Measurements from ENCODE around the gene MCCC1. TPM values are rescaled to one million over a fixed set of nuclear protein-coding genes. Genes with fewer than 3 reads are reported as not detected.

Gene MCCC1
- total and polyA plus RNA-seq, 2 of the 13 experiments (the other 11 are each of a cell fraction or from before 2014, with no cell fraction given) = 11.7 to 30.1 TPM

- no peak for TF ChIP-seq KMT2A (CRISPR knock-in tag; IDR thresholded peaks at IDR 0.05)
- no peak for TF ChIP-seq YEATS4 (CRISPR knock-in tag; IDR thresholded peaks at IDR 0.05; ENCODE audit: borderline replicate concordance)
Observed at GRCh38 chr3:182986021-182986420, 113.3 kb downstream of the MCCC1 start (continued).

- Histone ChIP-seq H3K27me3 (ENCODE audit: control insufficient read depth in 1 of 2, insufficient read depth in 2 of 2, low read length in 2 of 2) (no peaks in the 10 kb centered on the region), H3K4me2 (ENCODE audit: low read depth, low read length) (no peak overlapping the region), H3K9me3 (ENCODE audit: low read length) (no peaks in the 10 kb centered on the region), H3K79me2 (ENCODE audit: insufficient read depth, low read length) (peaks cover 7% of the 10 kb centered on the region), H3K9ac (ENCODE audit: insufficient read depth, low read depth, low read length) (no peak overlapping the region), H3K27ac (ENCODE audit: extremely low read length, insufficient read depth, low read length) (no peak overlapping the region), H3K4me1 (ENCODE audit: insufficient read depth, low read length) (peaks cover 21% of the 10 kb centered on the region), H2AFZ (ENCODE audit: low read length) (no peak overlapping the region), H3K4me3 (replicated peaks in 1 of 3; ENCODE audit: insufficient read depth in 1 of 3, low read depth in 2 of 3, low read length in 3 of 3) (no peak overlapping the region), H4K20me1 (ENCODE audit: insufficient read depth, low read length) (peaks cover 4% of the 10 kb centered on the region), H3K36me3 (replicated peaks in 1 of 2; ENCODE audit: control insufficient read depth in 1 of 2, insufficient read depth in 2 of 2, low read length in 2 of 2) (no peaks in the 10 kb centered on the region)
- no peak for DNase-seq (ENCODE audit: low spot score)
- in situ Hi-C loops (cut with HindIII; ENCODE audit: extremely low pct_ligation_motif_present, low pct_unique_long_range_greater_than_20kb) (no loop called here), intact Hi-C loops (cut with micrococcal nuclease; ENCODE audit: unreplicated experiment) (no loop called here)
- BruUV-seq (replicated peaks) = no TSS peak
- no peak for FAIRE-seq
- POLR2A ChIA-PET = no interaction called here
- no peak for ATAC-seq
- no peak for TF ChIP-seq ARNTL (CRISPR knock-in tag; IDR thresholded peaks at IDR 0.05)
- TF ChIP-seq SMYD3 (CRISPR knock-in tag; IDR thresholded peaks at IDR 0.05) = no peak
- peak; percentile 75 for TF ChIP-seq CEBPB (IDR thresholded peaks at IDR 0.05; ENCODE audit: borderline replicate concordance, low read depth, low read length)
- TF ChIP-seq HOXA5 (CRISPR knock-in tag; IDR thresholded peaks at IDR 0.05) = no peak
- no peak for TF ChIP-seq TAF1 (CRISPR knock-in tag; IDR thresholded peaks at IDR 0.05)
- TF ChIP-seq CC2D1A (CRISPR knock-in tag; IDR thresholded peaks at IDR 0.05) = no peak
- no peak for TF ChIP-seq NR1H2 (CRISPR knock-in tag; IDR thresholded peaks at IDR 0.05; ENCODE audit: borderline replicate concordance, low read depth)
- TF ChIP-seq MED8 (CRISPR knock-in tag; IDR thresholded peaks at IDR 0.05; ENCODE audit: insufficient replicate concordance) = no peak
- peak; percentile 58 for TF ChIP-seq CEBPG (CRISPR knock-in tag; IDR thresholded peaks at IDR 0.05)
- no peak for TF ChIP-seq ZUFSP (CRISPR knock-in tag; IDR thresholded peaks at IDR 0.05; ENCODE audit: borderline replicate concordance)
- TF ChIP-seq SNRNP70 (IDR thresholded peaks at IDR 0.05; ENCODE audit: low read depth, low read length) = no peak
- no peak for TF ChIP-seq ZNF225 (CRISPR knock-in tag; IDR thresholded peaks at IDR 0.05)
- CTCF ChIA-PET (ENCODE audit: low intra/inter-chr PET ratio, low total read pairs) = no interaction called here
Observed at GRCh38 chr3:182983876-182984275, 115.4 kb downstream of the MCCC1 start.

Data from HepG2 (cell line).